Ovary (tissue), 3 donors: ENCODE data around the gene GATA3.

Source experiments
- CTCF ChIP-seq, 3 donors: fragments of 450-650 bp in 2 of 3; fragments of 200-600 bp in 1 of 3; IDR thresholded peaks; one replicate each; pipeline versions ENCODE4 v1.5.1 to v1.8.0; 2016 to 2022; ENCODE audit warnings: antibody characterized with exemption in 3 of 3, mild to moderate bottlenecking in 1 of 3
- EP300 ChIP-seq: sonication (generic); formaldehyde crosslinking; IDR thresholded peaks from one replicate; pipeline ENCODE4 v1.6.1; 2017; ENCODE audit warnings: antibody characterized with exemption
- POLR2A ChIP-seq: fragments of 450-650 bp; IDR thresholded peaks from one replicate; pipeline ENCODE4 v1.6.1; 2017; ENCODE audit warnings: antibody characterized with exemption, mild to moderate bottlenecking, moderate library complexity
- donor health status: DM: no; HTN: no; CAD: no.

GRCh38 chr10:8116474-8116873 is 62.0 kb downstream of the GATA3 start:
- TF ChIP-seq POLR2A (no peak), CTCF (IDR thresholded peaks at IDR 0.05) (no peak), EP300 (no peak)
